HG03439 (cell line): Measurements from ENCODE around the gene ATP8A2.

Source experiments
- ATAC-seq: cut with Tn5 transposase; IDR thresholded peaks from one replicate; pipeline ENCODE4 v1.9.1; 2021; ENCODE audit warnings: mild to moderate bottlenecking, moderate library complexity; ENCODE audit not compliant: unreplicated experiment

The ATP8A2 gene

GRCh38 chr13:26021956-26022355 lies 650.2 kb downstream of the ATP8A2 start:
- ATAC-seq, result no peak

GRCh38 chr13:26022538-26023292 lies 650.9 kb downstream of the ATP8A2 start:
- no peak for ATAC-seq

- ATAC-seq, result no peak
These were observed 652.8 kb downstream of the ATP8A2 start for GRCh38 chr13:26024558-26024957.

- ATAC-seq, result no peak
These were observed 653.4 kb downstream of the ATP8A2 start for GRCh38 chr13:26025196-26025595.

GRCh38 chr13:26025771-26026170 lies 654.0 kb downstream of the ATP8A2 start:
- no peak for ATAC-seq

- no peak for ATAC-seq
These were observed 654.4 kb downstream of the ATP8A2 start for GRCh38 chr13:26026211-26026610.

- ATAC-seq, result no peak
These were observed 657.9 kb downstream of the ATP8A2 start for GRCh38 chr13:26029581-26030136.

- ATAC-seq, result no peak
These were observed 658.6 kb downstream of the ATP8A2 start for GRCh38 chr13:26030331-26030730.

- ATAC-seq, result no peak
These were observed 662.2 kb downstream of the ATP8A2 start for GRCh38 chr13:26034018-26034417.

- ATAC-seq, result no peak
These were observed 664.6 kb downstream of the ATP8A2 start for GRCh38 chr13:26036383-26036782.

GRCh38 chr13:26037302-26037701 lies 665.5 kb downstream of the ATP8A2 start:
- no peak for ATAC-seq

- no peak for ATAC-seq
These were observed 667.2 kb downstream of the ATP8A2 start for GRCh38 chr13:26038931-26039475.

GRCh38 chr13:26041444-26041843 lies 669.7 kb downstream of the ATP8A2 start:
- ATAC-seq, result no peak

GRCh38 chr13:26042785-26043184 lies 671.0 kb downstream of the ATP8A2 start:
- ATAC-seq, result no peak

- no peak for ATAC-seq
These were observed 673.4 kb downstream of the ATP8A2 start for GRCh38 chr13:26045142-26045541.

GRCh38 chr13:26046639-26047038 lies 674.9 kb downstream of the ATP8A2 start:
- no peak for ATAC-seq

GRCh38 chr13:26047040-26047439 lies 675.3 kb downstream of the ATP8A2 start:
- no peak for ATAC-seq

GRCh38 chr13:26048741-26049140 lies 677.0 kb downstream of the ATP8A2 start:
- no peak for ATAC-seq

GRCh38 chr13:26050568-26051230 lies 678.9 kb downstream of the ATP8A2 start:
- no peak for ATAC-seq

GRCh38 chr13:26051231-26051656 lies 679.5 kb downstream of the ATP8A2 start:
- no peak for ATAC-seq

- ATAC-seq, result no peak
These were observed 680.0 kb downstream of the ATP8A2 start, which contains the start of gene SHISA2 for GRCh38 chr13:26051657-26052311. TSS of gene SHISA2 (minus strand) at chr13:26052016. CDS start at chr13:26050975, 1,041 bp downstream.
